Measurements from ENCODE around the gene CA5B.
"Not testable (repeated sequence)": the region's sequence is repeated elsewhere in the genome, so short reads cannot be mapped to it uniquely, and the experiment has no call there.

CA5B gene

DNA sequence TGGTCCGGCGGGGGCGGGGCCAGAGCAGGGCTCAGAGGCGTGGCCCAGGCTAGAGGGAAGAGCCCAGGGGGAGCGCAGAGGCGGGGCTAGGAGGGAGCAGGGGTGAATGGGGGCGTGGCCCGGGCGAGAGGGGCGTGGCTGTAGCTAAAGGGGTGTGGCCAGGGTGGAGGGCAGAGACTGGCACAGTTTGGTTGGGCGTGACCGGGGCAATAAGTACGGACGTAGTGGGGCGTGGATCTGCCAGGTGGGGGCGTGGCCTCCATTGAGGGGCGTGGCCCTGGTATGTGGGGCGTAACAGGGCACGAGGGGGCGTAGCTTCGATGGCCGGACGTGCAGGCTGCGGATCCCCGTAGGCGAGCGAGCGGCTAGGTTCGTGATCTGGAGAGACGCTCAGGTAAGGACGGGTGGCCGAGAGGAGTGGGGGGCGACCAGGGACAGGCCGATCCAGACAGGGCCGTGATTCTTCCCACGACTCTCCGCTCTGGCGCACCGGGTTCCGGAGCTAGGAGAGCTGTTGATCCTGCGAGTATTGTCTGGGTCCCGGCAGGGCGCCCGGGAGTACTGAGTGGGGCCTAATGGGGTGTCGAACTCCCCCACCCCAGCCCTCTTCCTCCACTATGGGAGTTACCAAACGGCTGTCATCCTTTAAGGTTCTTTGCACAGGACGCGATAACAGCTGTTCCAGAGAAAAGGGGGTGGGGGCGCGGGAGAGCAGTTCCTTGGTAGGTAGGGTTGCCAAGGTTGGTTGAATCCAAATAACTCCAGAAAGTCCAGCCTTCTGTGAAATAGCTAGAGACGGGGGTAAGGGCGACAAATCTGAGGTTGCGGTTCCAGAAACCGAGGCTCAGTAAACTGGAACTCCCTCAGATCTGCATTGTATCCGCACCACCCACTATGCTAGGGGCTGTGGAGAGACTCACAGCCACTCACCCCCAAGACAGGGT lies at the start of gene CA5B:
CA5B (plus strand) TSS at position 312 of the 944 bp plus-strand sequence. CDS start 11,754 bp downstream, outside the sequence.
- peak; percentile 55 for DNase-seq (ENCODE audit: low spot score)

- DNase-seq (ENCODE audit: low spot score), result no peak
Measured at GRCh38 chrX:15694941-15695451, 43.1 kb upstream of the CA5B start.

- no peak for DNase-seq (ENCODE audit: low spot score)
Measured at GRCh38 chrX:15696516-15696915, 41.6 kb upstream of the CA5B start.

- DNase-seq (ENCODE audit: low spot score), result no peak
Measured at GRCh38 chrX:15702488-15703371, 35.3 kb upstream of the CA5B start.

- not testable (repeated sequence) for DNase-seq (ENCODE audit: low spot score)
Measured at GRCh38 chrX:15703809-15704208, 34.3 kb upstream of the CA5B start.

DNA sequence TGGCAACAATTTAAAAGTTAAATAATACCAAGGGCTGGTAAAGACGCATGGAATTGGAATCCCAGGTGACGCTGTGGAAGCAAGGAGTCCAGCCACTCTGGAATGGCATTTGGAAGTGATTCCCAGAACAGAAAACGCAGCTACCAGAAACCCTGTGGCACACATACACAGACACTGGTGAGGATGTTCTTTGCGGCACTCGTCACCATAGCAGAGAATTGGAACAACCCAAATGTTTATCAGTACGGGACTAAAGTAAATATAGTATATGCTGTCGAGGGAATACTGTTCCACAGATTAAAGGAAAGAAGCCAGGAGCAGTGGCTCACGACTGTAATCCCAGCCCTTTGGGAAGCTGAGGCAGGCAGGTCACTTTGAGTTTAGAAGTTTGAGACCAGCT lies 33.8 kb upstream of the CA5B start:
- DNase-seq (ENCODE audit: low spot score), result not testable (repeated sequence)

- no peak for DNase-seq (ENCODE audit: low spot score)
Measured at GRCh38 chrX:15714529-15714928, 23.5 kb upstream of the CA5B start.

DNA sequence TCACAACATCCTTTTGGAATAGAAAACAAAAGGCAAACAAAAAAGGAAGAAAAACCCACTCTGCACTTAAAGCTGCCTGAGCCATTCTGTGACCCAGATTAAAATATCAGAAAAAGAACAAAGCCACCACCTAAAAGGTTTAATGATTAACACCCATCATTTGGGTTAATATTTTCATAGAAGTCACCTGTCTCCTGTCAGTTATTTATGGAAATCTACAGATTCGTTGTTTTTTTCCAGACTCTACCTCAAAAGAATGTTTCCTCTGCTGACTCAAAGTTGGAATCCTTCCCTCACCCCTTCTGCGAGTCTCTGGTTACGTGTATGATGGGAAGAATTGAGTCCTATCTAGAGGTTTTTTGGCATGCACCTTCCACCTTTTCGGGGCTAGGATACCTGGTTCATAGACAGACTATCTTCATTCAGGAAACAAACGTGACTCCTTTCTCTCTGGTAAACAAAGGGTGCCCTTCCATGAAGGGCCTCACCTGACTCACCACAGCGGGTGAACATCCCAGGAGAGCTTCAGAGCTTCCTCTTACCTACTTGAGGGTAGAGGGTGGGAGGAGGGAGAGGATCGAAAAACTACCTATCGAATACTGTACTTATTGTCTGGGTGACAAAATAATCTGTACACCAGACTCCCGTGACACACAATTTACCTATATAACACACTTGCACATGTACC lies 19.6 kb upstream of the CA5B start:
- no peak for DNase-seq (ENCODE audit: low spot score)

DNA sequence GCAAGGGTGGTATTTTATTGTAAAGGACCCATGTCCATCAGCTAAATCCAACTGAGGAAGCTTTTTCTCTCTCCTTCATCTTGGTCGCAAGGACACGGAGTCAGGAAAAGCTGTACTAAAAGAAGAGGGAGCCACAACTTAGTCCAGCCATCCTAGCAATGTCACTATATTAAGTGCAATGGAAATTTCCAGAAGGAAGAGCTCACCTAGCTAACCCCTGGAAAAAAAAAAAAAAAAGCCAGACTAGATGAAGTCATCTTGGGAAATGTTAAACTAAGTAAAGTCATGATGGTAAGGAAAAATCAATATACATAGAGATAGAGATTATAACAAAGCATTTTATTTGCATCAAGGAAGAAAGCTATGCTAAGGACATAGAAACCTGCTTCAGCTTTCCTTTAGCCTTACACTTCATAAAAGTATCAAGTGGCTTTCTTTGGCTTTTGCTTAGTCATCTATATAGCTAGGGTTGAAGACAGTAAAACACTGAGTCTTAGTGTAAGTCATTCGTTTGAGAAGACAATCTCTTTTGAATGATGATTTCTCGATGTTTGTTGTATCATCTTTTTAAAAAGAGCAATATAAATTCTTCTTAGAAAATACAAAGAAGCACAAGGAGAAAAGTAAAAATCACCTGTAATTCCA lies 18.6 kb upstream of the CA5B start:
- DNase-seq (ENCODE audit: low spot score), result no peak

DNA sequence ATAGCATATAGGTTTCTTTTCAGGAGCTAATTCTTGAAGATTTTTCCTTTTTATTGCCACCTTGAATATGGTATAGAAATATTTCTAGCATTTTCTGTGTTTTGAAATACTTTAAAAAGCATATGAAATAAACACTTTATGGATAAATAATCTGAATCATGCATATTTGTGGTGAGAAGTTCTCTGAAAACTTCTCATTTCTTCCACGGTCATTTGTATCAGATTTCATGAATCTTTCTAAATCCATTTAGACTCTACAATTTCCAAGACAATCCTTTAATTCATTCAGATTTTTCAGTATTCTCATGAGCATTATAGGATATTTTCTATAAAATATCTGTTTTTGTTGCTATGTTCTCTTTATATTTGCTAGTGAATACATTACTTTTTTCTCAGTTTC lies 16.2 kb upstream of the CA5B start:
- no peak for DNase-seq (ENCODE audit: low spot score)

GRCh38 chrX:15723887-15724517 lies 14.1 kb upstream of the CA5B start:
- no peak for DNase-seq (ENCODE audit: low spot score)

DNA sequence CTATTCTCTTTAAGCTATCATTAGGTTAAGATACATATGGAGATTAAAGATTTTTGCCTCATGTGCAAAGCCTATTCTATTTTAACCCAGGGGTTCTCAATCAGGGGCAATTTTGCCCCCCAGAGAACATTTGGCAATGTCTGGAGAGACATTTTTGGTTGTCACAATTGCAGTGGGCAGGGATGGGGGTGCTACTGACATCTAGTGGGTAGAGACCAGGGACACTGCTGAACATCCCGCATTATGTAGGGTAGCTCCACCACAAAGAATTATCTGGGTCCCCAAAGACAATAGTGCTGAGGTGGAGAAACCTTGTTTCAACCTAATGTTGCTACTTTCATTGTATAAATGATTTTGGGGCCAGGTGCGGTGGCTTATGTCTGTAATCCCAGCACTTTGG lies 13.2 kb upstream of the CA5B start:
- no peak for DNase-seq (ENCODE audit: low spot score)

DNA sequence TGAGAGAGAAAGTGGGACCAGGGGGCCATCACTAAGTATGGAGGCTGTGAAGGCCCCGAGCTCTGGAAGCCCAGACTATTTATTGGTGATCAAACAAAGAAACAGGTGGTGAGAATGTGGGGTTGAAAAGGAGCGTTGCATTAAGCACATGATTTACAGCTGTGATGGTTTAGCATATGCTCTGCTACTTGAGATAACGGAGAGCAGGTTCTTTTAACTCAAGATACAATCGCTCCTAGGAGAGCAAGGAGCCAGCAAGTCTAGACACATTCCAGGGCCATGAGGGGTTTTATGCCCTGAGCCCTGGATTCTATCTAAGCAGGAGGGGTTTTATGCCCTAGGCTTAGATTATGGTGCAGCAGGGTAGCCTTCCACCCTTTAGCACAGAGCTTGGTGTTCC lies 6.7 kb upstream of the CA5B start:
- not testable (repeated sequence) for DNase-seq (ENCODE audit: low spot score)

DNA sequence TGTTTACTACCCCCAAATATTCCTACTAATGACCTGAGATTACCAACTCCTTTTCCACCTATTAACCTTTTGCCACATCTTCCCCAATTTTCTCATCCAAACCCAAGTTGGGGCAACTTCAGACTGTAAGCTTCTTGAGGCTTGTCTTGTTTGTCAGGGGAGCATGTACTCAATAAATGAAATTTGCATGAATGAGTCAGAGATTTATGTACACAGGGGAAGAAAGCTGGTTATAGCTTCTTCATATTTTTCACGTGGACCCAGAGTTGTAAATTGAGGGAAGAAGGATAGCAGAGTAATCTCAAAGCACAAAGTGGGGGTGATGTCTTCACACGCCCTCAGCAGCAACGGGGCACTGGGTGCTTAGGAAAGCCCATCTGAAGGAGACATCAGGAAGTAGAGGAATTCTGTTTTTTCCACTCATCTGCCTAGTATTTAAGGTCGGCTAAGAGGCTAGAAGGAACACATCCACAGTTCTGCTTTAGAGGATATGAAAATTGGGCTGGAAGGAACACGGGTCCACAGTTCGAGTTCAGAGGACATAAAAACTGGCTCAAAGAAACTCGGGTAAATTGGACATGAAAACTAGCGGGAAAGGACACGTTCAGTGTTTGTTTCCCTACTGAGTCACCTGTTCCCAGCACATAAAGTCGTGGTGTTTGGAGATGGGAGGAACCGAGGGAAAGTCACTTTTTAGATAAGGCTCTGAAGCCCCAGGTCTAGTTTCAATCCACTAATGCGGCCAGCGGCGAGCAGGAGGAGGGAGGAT lies 696 bp upstream of the CA5B start:
- no peak for DNase-seq (ENCODE audit: low spot score)

- no peak for DNase-seq (ENCODE audit: low spot score)
Measured at GRCh38 chrX:15739886-15740285, 1.8 kb downstream of the CA5B start.

DNA sequence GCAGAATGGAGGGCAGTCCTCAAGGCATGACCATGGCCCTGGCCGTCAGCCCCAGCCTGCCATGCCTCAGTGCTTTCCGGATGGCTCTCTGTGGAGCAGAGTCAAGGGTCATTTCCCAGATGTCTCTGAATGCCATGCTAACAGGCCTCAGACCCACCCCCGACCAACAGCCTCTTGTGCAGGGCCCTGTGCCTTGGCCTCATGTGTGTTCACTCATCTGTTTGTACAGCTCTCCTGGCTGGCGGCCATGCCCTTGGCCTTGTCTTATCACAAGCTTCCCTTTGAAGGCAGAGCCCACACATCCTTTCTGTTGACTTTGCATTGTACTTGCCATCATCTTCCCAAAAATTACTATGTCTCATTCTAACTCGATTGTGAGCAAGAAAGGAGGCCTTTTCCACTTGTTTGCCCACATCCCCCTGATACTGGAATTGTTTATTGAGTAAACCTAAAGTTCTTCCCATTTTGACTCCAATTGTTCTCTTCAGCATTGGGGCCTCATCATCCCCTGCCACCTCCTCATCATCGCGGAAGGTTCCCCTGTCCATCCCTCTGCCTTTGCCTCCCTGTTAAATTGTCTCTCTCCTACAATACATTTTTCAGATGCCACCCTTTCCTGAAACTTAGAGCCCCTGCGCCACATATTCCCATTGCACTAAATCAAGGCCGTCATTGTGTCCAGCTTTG lies 6.3 kb downstream of the CA5B start:
- DNase-seq (ENCODE audit: low spot score), result peak; percentile 8

GRCh38 chrX:15745179-15745578 lies 7.1 kb downstream of the CA5B start:
- no peak for DNase-seq (ENCODE audit: low spot score)

- DNase-seq (ENCODE audit: low spot score), result not testable (repeated sequence)
Measured at GRCh38 chrX:15746651-15747050, 8.6 kb downstream of the CA5B start.

DNA sequence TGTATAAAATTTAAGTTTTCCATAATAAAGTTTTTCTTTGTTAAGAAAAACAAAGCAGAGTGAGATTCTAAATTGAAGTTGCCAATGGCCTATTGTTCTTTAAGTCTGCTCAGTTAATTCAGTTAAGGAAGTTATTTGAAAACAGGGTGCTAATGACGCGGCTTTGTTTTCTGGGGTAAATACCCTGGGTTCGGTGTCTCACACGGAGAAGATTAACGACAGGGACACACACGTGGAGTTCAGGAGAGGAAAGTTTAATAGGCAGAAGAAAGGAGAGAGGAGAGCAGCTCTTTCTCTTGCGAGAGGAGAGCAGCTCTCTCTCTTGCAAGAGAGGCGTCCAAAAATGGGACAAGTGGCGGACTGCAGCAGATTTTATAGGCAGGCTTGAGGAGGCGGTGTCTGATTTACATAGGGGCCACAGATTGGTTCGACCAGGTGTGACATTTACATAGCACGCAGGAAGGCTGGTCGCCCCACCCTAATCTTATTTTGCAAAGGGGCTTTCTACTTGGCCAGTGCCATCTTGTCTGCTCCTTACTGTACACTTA lies 9.6 kb downstream of the CA5B start:
- no peak for DNase-seq (ENCODE audit: low spot score)

All from HuH-7 (cell line).